Body of pancreas (tissue), 4 donors: ENCODE results near the gene MIEF1. TPM values are rescaled to one million over a fixed set of nuclear protein-coding genes. Genes with fewer than 3 reads are reported as not detected.

ENCODE experiments used
- ATAC-seq: fragments of 150-250 bp; one replicate; pipeline ENCODE4 v1.9.1; 2016
- DNase-seq, 4 donors: peaks; one replicate each; pipeline ENCODE4 v3.0.0-alpha.2; 2019
- H3K27ac ChIP-seq, 4 donors: fragments of 200-600 bp; sonication (generic); 1 replicate in 3 of 4; 2 replicates in 1 of 4; pipeline versions ENCODE4 v1.5.1 to v1.6.1; 2016 to 2019; ENCODE audit warnings: mild to moderate bottlenecking in 1 of 4, mixed read lengths in 1 of 4, moderate library complexity in 1 of 4
- H3K27me3 ChIP-seq, 2 donors: fragments of 200-600 bp; sonication (generic); one replicate each; pipeline ENCODE4 v1.6.0; 2016; ENCODE audit warnings: mild to moderate bottlenecking in 1 of 2
- H3K36me3 ChIP-seq, 2 donors: fragments of 200-600 bp; sonication (generic); replicated peaks in 1 of 2; 2 replicates each; pipeline ENCODE4 v1.5.1; 2016; ENCODE audit warnings: low read depth in 2 of 2; ENCODE audit not compliant: insufficient read depth in 1 of 2
- H3K4me1 ChIP-seq: fragments of 200-600 bp; sonication (generic); one replicate; pipeline ENCODE4 v1.6.0; 2016
- H3K4me3 ChIP-seq, 2 donors: fragments of 200-600 bp; sonication (generic); 1 replicate in 1 of 2; 2 replicates in 1 of 2; pipeline ENCODE4 v1.5.1; 2016 to 2019
- H3K9me3 ChIP-seq, 3 donors: fragments of 200-600 bp; sonication (generic); 1 replicate in 2 of 3; 2 replicates in 1 of 3; pipeline ENCODE4 v1.5.1; 2016
- POLR2A ChIP-seq, 3 donors: fragments of 450-650 bp; IDR thresholded peaks; one replicate each; pipeline ENCODE4 v1.6.1; 2016; ENCODE audit warnings: antibody characterized with exemption in 3 of 3, mild to moderate bottlenecking in 2 of 3
- WGBS, 2 donors: methylation state at CpG; one replicate each; pipeline ENCODE4 v1.1.5; 2017; 5-methylcytosine and 5-hydroxymethylcytosine counted together
- intact Hi-C: fragments of 100-400 bp; cut with DNase I; formaldehyde crosslinking; loops from one replicate; pipeline ENCODE4 v1.15.1; 2023
- total RNA-seq, 2 donors: library from RNA; depleted of rRNA; stranded (reverse); fragments of >200 nt; gene quantifications; one replicate each; pipeline ENCODE4 v1.1.0, GENCODE V29; 2016
- TF ChIP-seq, protein P1 (sequence below), 7 experiments: fragments of 450-650 bp in 4 of 7; fragments of 200-600 bp in 3 of 7; sonication (generic) in 3 of 7; IDR thresholded peaks; one replicate each; pipeline ENCODE4 v1.5.1; 2016 to 2019; ENCODE audit warnings: antibody characterized with exemption in 7 of 7

The MIEF1 gene
- total RNA-seq, 2 donors from 2014 or later = 9.1 to 14.8 TPM

DNA sequence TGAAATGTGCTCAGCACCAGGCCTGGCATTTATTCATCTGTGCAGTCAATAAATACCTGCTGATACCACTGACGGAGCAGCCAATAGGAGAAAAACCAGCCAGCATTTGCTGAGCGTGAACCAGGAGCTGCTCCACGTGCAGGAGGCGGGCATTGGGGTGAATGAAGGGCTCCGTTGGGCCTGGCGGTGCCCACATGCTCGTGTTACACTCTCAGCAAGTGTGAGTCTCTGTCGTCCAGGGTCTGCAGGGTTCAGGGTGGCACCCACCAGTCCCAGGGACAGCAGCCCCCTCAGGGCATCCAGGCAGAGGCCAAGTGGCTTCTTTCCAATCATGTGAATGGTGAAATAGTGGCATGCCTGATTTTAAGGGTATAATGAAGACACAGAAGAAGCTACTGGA lies 34.6 kb downstream of the MIEF1 start:
- H3K27me3 ChIP-seq = no peaks in the 10 kb centered on the region
- no peaks in the 10 kb centered on the region for H3K36me3 ChIP-seq
- H3K9me3 ChIP-seq = no peaks in the 10 kb centered on the region
- TF ChIP-seq POLR2A (IDR thresholded peaks at IDR 0.05) = no peak
- TF ChIP-seq, protein P1, sequence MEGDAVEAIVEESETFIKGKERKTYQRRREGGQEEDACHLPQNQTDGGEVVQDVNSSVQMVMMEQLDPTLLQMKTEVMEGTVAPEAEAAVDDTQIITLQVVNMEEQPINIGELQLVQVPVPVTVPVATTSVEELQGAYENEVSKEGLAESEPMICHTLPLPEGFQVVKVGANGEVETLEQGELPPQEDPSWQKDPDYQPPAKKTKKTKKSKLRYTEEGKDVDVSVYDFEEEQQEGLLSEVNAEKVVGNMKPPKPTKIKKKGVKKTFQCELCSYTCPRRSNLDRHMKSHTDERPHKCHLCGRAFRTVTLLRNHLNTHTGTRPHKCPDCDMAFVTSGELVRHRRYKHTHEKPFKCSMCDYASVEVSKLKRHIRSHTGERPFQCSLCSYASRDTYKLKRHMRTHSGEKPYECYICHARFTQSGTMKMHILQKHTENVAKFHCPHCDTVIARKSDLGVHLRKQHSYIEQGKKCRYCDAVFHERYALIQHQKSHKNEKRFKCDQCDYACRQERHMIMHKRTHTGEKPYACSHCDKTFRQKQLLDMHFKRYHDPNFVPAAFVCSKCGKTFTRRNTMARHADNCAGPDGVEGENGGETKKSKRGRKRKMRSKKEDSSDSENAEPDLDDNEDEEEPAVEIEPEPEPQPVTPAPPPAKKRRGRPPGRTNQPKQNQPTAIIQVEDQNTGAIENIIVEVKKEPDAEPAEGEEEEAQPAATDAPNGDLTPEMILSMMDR (IDR thresholded peaks at IDR 0.05) = no peak
- H3K4me1 ChIP-seq = peaks cover 15% of the 10 kb centered on the region
- no peak for ATAC-seq
- intact Hi-C loops = loop anchor here (5.0 kb wide), 1 partner anchor 496 kb away; no protein-coding TSS in a partner anchor
- H3K4me3 ChIP-seq = no peak overlapping the region
- no peak overlapping the region for H3K27ac ChIP-seq
- no peak for DNase-seq
- 45 to 50% methylated on average over 3 to 8 of the region's 8 CpGs for WGBS, 2 donors

DNA sequence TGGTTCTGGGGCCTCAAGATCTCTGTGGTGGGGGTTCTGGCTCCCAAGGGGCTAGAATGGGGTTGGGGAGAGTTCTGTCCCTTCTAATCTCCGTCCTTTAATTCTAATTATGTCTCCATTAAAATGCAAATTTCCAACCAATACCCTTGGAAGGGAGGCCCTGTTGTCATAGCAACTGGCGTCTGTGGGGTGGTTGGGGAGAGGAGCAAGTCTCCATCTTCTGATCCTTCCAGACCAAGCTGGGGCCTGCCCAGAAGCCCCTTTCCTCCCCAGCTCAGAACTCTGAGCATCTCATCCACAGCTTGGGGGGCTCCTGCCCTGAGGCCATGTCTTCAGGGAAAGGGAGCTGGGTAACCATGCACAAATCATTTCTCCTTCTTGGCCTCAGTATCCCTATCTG lies 35.9 kb downstream of the MIEF1 start:
- Histone ChIP-seq H3K4me3 (no peak overlapping the region), H3K27me3 (no peaks in the 10 kb centered on the region), H3K4me1 (peaks cover 10% of the 10 kb centered on the region), H3K27ac (no peak overlapping the region), H3K36me3 (no peaks in the 10 kb centered on the region), H3K9me3 (no peaks in the 10 kb centered on the region)
- intact Hi-C loops = loop anchor here (5.0 kb wide), 1 partner anchor 494 kb away; no protein-coding TSS in a partner anchor
- TF ChIP-seq, protein P1 (IDR thresholded peaks at IDR 0.05) = no peak
- TF ChIP-seq POLR2A (IDR thresholded peaks at IDR 0.05) = no peak
- DNase-seq (no peak), ATAC-seq (no peak)
- WGBS, 2 donors = 34 to 51% methylated on average over 2 of the region's 2 CpGs

DNA sequence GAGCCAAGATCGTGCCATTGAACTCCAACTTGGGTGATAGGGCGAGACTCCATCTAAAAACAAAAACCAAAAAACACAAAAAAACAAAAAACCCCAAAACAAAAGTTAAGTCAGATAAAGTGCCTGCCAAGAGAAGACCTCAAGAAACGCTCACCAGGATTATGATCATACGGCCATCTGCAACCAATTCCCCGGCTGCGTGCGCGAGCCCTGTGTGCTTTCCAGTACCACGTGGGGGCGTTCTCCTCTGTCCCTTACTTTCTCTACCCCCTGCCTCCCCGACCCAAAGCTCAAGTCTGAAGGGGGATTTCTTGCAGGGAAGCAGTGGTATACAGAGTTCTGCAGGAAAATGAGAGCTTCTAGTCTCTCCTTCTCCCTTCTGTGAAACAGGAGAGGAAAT lies 41.0 kb downstream of the MIEF1 start:
- Histone ChIP-seq H3K4me1 (no peaks in the 10 kb centered on the region), H3K4me3 (no peak overlapping the region), H3K36me3 (no peaks in the 10 kb centered on the region), H3K27me3 (peaks cover 0 to 4% of the 10 kb centered on the region in 2 donors), H3K27ac (no peak overlapping the region), H3K9me3 (no peaks in the 10 kb centered on the region)
- 22% methylated on average over 11 of the region's 11 CpGs for WGBS, 2 donors
- DNase-seq (no peak), ATAC-seq (no peak)
- no peak for TF ChIP-seq POLR2A (IDR thresholded peaks at IDR 0.05)
- TF ChIP-seq, protein P1 (IDR thresholded peaks at IDR 0.05) = peak in 1 of 7 experiments; percentile 6
- intact Hi-C loops = no loop called here

DNA sequence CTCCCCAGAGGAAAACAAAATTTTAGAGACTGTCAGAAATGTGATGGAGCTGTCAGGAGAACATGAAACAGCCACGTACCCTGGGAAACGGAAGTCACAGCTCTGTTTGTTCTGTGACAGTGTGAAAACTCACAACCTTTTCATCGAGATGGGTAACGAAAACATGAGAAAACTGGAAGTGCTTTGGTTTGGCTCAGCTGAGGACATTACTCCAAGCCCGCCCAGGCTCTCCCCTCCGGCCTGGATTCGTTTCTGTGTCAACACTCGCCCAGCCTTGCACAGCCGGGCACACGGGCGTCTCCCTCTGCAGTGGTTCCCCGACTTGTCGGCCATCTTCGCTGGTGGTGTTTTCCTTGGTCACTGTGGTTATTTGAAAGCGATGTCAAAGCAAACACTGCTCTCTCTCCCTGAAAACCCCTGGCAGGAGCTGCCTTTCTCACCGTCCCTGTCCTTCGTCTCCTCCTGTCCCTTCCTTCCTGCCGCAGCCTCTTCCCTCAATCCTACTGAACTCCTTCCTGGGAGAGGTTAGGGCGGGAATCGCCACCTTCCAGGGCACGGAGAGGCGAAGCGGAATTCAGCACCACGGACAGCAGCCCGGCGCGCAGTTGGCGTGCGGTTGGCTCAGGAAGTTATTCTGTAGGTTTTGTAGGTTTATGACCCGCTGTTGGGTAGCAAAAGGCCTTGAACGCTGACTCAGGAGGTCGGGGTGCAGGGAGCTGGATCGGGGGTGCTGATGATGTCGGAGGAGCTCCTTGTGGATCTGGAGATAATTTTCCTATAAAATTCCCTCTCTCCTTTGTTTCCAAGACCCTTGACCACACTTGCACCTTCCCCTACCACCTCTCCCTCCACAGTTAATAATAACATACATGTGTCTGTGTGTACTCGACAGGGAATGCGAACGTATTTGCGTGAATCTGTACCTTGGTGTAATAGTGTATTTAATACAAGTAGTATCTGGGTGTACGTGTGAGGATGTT lies 43.6 kb downstream of the MIEF1 start:
- Histone ChIP-seq H3K4me1 (no peaks in the 10 kb centered on the region), H3K4me3 (no peak overlapping the region), H3K27ac (no peak overlapping the region), H3K36me3 (no peaks in the 10 kb centered on the region), H3K9me3 (no peaks in the 10 kb centered on the region), H3K27me3 (peaks cover 0 to 4% of the 10 kb centered on the region in 2 donors)
- WGBS, 2 donors = 18 to 20% methylated on average over 32 to 39 of the region's 39 CpGs
- peak; percentile 52 to 62 (median 58) for DNase-seq
- TF ChIP-seq, protein P1 (IDR thresholded peaks at IDR 0.05) = no peak
- TF ChIP-seq POLR2A (IDR thresholded peaks at IDR 0.05) = no peak
- peak; percentile 27 for ATAC-seq
- intact Hi-C loops = no loop called here
